ENCODE results near the gene NR4A3.

DNA sequence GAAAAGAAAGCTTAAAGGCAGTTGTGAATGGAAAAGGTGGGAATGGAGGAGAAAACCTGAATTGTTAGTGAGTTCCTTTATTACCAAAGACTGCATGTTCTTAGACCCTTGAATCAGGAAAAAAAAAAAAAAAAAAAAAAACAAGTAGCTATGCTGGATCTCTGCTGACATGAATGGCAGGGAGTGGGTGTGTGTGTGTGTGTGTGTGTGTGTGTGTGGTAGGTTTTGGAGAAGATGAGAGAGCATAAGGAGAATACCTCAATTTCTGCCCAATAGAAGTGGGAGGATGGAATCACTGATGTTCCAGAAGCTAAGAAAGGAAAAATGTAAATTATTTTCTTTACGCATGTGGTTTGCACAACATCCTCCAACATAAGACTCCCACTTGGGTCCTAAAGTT is 25.5 kb upstream of the NR4A3 start:
- TF ChIP-seq, protein P1, sequence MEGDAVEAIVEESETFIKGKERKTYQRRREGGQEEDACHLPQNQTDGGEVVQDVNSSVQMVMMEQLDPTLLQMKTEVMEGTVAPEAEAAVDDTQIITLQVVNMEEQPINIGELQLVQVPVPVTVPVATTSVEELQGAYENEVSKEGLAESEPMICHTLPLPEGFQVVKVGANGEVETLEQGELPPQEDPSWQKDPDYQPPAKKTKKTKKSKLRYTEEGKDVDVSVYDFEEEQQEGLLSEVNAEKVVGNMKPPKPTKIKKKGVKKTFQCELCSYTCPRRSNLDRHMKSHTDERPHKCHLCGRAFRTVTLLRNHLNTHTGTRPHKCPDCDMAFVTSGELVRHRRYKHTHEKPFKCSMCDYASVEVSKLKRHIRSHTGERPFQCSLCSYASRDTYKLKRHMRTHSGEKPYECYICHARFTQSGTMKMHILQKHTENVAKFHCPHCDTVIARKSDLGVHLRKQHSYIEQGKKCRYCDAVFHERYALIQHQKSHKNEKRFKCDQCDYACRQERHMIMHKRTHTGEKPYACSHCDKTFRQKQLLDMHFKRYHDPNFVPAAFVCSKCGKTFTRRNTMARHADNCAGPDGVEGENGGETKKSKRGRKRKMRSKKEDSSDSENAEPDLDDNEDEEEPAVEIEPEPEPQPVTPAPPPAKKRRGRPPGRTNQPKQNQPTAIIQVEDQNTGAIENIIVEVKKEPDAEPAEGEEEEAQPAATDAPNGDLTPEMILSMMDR (IDR thresholded peaks at IDR 0.05 in 4 of 5, conservative IDR thresholded peaks at IDR 0.05 in 1 of 5) = no peak
- no peak for TF ChIP-seq POLR2A (IDR thresholded peaks at IDR 0.05)

All from gastrocnemius medialis (tissue), 4 donors.